ENCODE data around the gene FLNB.
A peak's percentile ranks its signal among the peaks of the same experiment; 100 is the strongest.
"Not testable (repeated sequence)": the region's sequence is repeated elsewhere in the genome, so short reads cannot be mapped to it uniquely, and the experiment has no call there.

The FLNB gene

GRCh38 chr3:58029842-58030584 is 21.8 kb downstream of the FLNB start:
- DNase-seq (ENCODE audit: low spot score), result no peak

GRCh38 chr3:58032186-58032585 is 24.0 kb downstream of the FLNB start:
- DNase-seq (ENCODE audit: low spot score), result no peak

GRCh38 chr3:58034738-58035523 is 26.7 kb downstream of the FLNB start:
- DNase-seq (ENCODE audit: low spot score), result no peak

GRCh38 chr3:58035524-58036255 is 27.5 kb downstream of the FLNB start:
- DNase-seq (ENCODE audit: low spot score), result no peak

- DNase-seq (ENCODE audit: low spot score), result no peak
Measured at GRCh38 chr3:58036293-58037032, 28.2 kb downstream of the FLNB start.

- no peak for DNase-seq (ENCODE audit: low spot score)
Measured at GRCh38 chr3:58037141-58037910, 29.1 kb downstream of the FLNB start.

GRCh38 chr3:58038675-58039292 is 30.6 kb downstream of the FLNB start:
- DNase-seq (ENCODE audit: low spot score), result no peak

GRCh38 chr3:58039601-58040000 is 31.4 kb downstream of the FLNB start:
- no peak for DNase-seq (ENCODE audit: low spot score)

GRCh38 chr3:58041182-58041825 is 33.1 kb downstream of the FLNB start:
- DNase-seq (ENCODE audit: low spot score), result peak; percentile 43

DNA sequence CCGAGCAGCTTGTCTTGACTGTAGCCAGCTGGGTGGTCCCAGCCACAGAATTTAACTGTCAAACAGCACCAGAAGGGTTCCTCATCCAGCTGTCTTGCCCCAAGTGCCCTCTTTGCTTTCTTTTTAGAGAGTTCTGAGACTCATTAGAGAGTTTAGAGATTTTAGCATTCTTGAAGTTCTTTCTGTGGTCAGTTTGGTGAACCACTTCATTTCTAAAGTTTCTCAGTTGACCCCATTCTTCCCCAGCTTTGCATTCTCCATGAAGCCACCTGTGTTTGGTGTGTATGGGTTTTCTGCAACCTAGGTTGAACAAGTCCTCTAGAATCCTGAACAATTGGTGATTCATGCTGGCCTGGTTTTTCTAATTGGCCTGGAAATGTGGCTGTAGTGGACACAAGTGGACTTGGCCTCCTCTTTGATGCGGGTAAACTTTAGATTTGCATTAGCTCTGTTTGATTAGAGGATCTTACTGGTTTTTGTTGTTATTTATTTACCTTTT is 33.7 kb downstream of the FLNB start:
- DNase-seq (ENCODE audit: low spot score), result no peak

DNA sequence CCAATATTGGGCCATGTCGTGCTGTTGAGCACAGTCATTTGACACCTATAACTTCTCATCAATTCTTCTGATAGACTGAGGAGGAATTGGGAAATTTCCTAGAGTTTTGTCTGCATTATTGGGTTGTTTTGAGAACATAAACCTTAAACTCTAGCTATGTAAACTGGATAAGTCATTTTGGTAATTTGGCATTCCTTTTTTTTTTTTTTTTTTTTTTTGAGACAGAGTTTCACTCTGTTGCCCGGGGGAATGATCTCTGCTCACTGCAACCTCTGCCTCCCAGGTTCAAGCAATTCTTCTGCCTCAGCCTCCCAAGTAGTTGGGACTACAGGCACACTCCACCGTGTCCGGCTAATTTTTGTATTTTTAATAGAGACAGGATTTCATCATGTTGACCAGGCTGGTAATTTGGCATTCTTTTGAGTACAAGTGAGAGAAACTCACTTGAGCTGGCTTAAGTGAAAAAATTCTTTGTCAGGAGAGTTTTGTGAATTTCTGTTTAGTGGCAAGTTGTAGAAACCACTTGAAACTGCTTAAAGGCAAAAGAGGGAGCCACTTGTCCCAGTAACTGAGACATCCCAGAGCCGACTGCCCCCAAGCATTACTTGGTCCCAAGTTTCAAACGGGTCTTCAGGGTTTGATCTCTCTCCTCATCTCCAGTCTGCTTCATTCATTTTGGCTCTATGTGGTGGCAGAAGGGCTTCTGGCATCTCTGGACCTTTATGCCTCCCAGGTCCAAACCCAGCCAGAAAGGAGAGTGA is 34.9 kb downstream of the FLNB start:
- DNase-seq (ENCODE audit: low spot score), result no peak

DNA sequence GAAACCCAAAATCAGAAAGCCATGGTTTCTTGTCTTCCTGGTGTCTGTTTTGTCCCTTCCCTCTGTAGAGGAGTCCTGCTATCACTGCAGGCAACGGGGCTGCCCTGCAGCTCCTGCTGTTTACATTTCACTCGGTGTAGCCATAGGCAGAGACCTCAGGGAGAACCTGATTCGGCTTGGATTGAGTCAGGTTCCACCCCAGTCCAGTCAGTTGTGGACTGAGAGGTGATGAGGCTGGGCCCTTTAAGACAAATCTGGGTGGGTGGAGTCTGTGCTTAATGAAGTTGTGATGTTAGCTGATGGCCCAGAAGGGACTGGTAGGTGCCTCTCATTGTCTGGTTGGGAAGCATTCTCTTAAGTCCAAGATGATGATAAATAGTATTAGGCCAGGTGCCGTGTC is 35.7 kb downstream of the FLNB start:
- DNase-seq (ENCODE audit: low spot score), result no peak

- peak; percentile 59 for DNase-seq (ENCODE audit: low spot score)
Measured at GRCh38 chr3:58044691-58045483, 36.7 kb downstream of the FLNB start.

- DNase-seq (ENCODE audit: low spot score), result no peak
Measured at GRCh38 chr3:58047826-58048225, 39.6 kb downstream of the FLNB start.

GRCh38 chr3:58048301-58048700 is 40.1 kb downstream of the FLNB start:
- DNase-seq (ENCODE audit: low spot score), result peak; percentile 78

DNA sequence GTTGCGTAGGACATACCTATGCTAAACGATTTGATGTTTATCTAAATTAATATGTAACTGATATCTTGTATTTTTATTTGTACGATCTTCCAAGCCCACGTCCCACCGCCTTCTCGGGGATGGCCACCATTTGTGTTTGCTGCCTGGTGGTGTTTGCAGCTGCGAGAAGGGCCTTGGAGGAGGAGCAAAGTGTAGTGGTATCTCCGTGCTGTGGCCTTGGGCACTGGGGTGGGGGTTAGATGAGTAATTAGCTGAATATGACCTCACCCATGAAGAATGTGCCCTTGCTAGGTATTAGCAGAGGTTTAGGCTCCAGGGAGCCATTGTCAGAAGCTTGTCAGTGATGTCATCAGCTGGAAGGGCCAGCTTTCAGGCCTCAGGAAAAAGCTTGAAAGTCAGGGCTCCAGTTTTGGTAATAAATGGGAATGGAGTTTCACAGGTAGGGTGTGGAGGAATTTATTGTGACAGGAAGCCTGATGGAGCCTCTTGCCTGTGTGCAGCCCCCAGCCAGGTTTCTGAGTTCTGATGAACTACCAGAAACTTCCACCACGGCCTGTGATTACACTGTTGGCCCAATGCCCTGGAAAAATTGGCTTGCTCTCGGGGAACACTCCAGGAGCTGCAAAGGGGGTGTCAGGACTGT is 41.0 kb downstream of the FLNB start:
- peak; percentile 100 for DNase-seq (ENCODE audit: low spot score)

DNA sequence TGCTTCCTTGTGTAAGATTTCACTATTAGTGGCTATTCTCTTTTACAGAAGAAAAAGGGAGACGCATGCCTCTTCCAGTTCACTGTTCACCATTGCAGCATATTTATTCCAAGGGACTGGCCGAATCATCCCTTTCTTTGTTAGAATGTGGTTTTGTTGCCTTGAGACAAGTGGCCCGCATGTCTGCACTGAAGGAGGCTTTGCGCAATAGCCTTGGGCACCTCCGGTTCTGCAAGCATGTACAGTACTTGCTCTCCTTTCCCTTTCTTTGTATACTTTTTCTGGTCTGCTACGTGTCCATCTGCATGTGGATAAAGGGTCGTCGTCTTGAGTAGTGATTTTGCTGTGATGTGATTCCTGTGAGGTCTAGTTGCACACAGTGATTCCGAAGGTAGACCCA is 43.0 kb downstream of the FLNB start:
- DNase-seq (ENCODE audit: low spot score), result no peak

DNA sequence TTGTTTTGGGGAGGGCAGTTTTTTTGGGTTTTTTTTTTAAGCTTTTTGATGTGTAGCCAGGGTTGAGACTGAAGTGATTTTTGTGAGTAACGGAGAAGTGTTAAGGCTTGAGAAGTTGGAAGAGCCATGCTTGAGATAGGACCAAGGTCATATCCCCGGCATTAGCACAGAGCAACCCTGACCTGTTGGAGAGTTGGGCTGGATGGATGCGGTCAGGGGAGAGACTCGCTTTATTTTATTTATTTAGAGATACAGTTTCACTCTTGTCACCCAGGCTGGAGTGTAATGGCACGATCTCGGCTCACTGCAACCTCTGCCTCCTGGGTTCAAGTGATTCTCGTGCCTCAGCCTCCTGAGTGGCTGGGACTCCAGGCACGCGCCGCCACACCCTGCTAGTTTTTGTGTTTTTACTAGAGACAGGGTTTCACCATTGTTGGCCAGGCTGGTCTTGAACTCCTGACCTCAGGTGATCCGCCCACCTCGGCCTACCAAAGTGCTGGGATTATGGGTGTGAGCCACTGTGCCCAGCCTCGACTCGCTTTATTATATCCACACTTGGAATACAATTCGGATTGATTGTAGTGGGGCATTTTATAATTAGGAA is 43.5 kb downstream of the FLNB start:
- not testable (repeated sequence) for DNase-seq (ENCODE audit: low spot score)

All from kidney capillary endothelial cell (primary cell).